Body of pancreas (tissue), 4 donors: Measurements from ENCODE around the gene RNASEH2B. TPM values are rescaled to one million over a fixed set of nuclear protein-coding genes. Genes with fewer than 3 reads are reported as not detected.

Experiments used
- ATAC-seq: fragments of 150-250 bp; one replicate; pipeline ENCODE4 v1.9.1; 2016
- DNase-seq, 4 donors: peaks; one replicate each; pipeline ENCODE4 v3.0.0-alpha.2; 2019
- H3K27ac ChIP-seq, 4 donors: fragments of 200-600 bp; sonication (generic); 1 replicate in 3 of 4; 2 replicates in 1 of 4; pipeline versions ENCODE4 v1.5.1 to v1.6.1; 2016 to 2019; ENCODE audit warnings: mild to moderate bottlenecking in 1 of 4, mixed read lengths in 1 of 4, moderate library complexity in 1 of 4
- H3K27me3 ChIP-seq, 2 donors: fragments of 200-600 bp; sonication (generic); one replicate each; pipeline ENCODE4 v1.6.0; 2016; ENCODE audit warnings: mild to moderate bottlenecking in 1 of 2
- H3K36me3 ChIP-seq, 2 donors: fragments of 200-600 bp; sonication (generic); replicated peaks in 1 of 2; 2 replicates each; pipeline ENCODE4 v1.5.1; 2016; ENCODE audit warnings: low read depth in 2 of 2; ENCODE audit not compliant: insufficient read depth in 1 of 2
- H3K4me1 ChIP-seq: fragments of 200-600 bp; sonication (generic); one replicate; pipeline ENCODE4 v1.6.0; 2016
- H3K4me3 ChIP-seq, 2 donors: fragments of 200-600 bp; sonication (generic); 1 replicate in 1 of 2; 2 replicates in 1 of 2; pipeline ENCODE4 v1.5.1; 2016 to 2019
- H3K9me3 ChIP-seq, 3 donors: fragments of 200-600 bp; sonication (generic); 1 replicate in 2 of 3; 2 replicates in 1 of 3; pipeline ENCODE4 v1.5.1; 2016
- POLR2A ChIP-seq, 3 donors: fragments of 450-650 bp; IDR thresholded peaks; one replicate each; pipeline ENCODE4 v1.6.1; 2016; ENCODE audit warnings: antibody characterized with exemption in 3 of 3, mild to moderate bottlenecking in 2 of 3
- WGBS, 2 donors: methylation state at CpG; one replicate each; pipeline ENCODE4 v1.1.5; 2017; 5-methylcytosine and 5-hydroxymethylcytosine counted together
- intact Hi-C: fragments of 100-400 bp; cut with DNase I; formaldehyde crosslinking; loops from one replicate; pipeline ENCODE4 v1.15.1; 2023
- total RNA-seq, 2 donors: library from RNA; depleted of rRNA; stranded (reverse); fragments of >200 nt; gene quantifications; one replicate each; pipeline ENCODE4 v1.1.0, GENCODE V29; 2016
- TF ChIP-seq, protein P1 (sequence below), 7 experiments: fragments of 450-650 bp in 4 of 7; fragments of 200-600 bp in 3 of 7; sonication (generic) in 3 of 7; IDR thresholded peaks; one replicate each; pipeline ENCODE4 v1.5.1; 2016 to 2019; ENCODE audit warnings: antibody characterized with exemption in 7 of 7

The RNASEH2B gene
- total RNA-seq, 2 donors from 2014 or later: 17.1 to 34.2 TPM

DNA sequence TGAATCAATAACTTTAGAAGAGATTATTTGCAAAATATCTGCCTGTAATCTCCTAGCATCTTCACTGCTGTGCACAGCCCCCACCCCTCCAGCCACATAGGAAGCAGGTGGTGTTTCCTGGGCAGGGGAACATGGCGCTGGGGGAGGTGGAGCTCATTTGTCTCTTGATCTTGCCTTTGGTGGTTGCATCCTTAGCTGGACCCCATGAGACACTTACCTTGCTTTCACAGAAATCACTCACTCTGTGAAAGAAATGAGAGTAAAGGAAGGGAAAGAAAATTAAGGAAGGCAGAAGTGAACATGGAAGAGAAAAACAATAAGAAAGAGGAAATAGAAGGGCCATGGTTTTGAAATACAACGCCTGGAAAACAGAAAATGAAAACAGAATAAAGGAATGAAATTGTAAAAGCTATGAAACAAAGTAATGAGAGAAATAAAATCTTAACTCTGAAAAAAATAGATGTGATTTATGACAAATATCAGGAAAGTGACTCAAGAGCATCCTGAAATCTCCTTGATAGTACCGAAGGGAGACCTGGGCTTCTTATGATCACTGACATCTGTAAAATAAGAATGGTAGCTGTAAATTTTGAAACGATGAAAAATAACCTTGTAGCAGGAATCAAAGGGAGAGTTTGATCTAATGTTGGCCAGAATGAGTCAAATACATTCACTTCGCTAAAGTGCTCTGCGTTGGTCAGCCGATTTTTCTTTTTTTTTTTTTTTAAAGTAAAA lies 17.2 kb upstream of the RNASEH2B start:
- no peaks in the 10 kb centered on the region for H3K9me3 ChIP-seq
- H3K4me1 ChIP-seq: no peaks in the 10 kb centered on the region
- H3K36me3 ChIP-seq: no peaks in the 10 kb centered on the region
- 66 to 75% methylated on average over 7 of the region's 7 CpGs for WGBS, 2 donors
- no peak overlapping the region for H3K27ac ChIP-seq
- H3K27me3 ChIP-seq: no peaks in the 10 kb centered on the region
- ATAC-seq (no peak), DNase-seq (no peak)
- H3K4me3 ChIP-seq: no peak overlapping the region
- TF ChIP-seq, protein P1, sequence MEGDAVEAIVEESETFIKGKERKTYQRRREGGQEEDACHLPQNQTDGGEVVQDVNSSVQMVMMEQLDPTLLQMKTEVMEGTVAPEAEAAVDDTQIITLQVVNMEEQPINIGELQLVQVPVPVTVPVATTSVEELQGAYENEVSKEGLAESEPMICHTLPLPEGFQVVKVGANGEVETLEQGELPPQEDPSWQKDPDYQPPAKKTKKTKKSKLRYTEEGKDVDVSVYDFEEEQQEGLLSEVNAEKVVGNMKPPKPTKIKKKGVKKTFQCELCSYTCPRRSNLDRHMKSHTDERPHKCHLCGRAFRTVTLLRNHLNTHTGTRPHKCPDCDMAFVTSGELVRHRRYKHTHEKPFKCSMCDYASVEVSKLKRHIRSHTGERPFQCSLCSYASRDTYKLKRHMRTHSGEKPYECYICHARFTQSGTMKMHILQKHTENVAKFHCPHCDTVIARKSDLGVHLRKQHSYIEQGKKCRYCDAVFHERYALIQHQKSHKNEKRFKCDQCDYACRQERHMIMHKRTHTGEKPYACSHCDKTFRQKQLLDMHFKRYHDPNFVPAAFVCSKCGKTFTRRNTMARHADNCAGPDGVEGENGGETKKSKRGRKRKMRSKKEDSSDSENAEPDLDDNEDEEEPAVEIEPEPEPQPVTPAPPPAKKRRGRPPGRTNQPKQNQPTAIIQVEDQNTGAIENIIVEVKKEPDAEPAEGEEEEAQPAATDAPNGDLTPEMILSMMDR (IDR thresholded peaks at IDR 0.05): no peak
- no peak for TF ChIP-seq POLR2A (IDR thresholded peaks at IDR 0.05)
- intact Hi-C loops: no loop called here

DNA sequence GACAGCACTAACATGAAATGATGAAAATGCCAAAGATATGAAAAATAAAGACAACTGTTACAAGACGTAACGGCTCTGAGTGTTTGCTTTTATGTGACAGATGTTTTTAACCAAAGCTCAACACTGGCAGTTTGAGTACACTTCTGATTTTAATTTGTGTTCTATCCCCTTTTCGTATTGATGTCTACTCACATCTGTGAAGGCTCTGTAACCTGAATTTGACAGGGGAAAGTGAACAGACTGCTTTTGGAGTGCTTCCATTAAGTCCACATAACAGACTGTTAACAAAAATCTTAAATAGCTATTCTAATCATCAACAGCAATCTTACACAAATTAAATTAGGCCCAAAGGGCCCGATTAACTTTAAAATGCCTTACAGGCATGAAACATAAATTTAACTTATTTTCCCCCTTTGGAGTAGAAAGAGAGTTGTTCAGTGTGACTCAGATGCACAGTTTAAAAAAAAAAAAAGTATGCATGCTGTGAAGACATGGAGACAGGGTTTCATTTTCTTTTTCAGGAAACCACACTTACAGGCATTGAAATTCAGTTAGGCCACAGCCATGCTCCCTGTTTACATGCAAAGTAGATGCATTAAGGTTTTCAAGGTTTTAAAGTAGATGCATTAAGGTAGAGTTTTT lies 16.3 kb upstream of the RNASEH2B start:
- H3K9me3 ChIP-seq: no peaks in the 10 kb centered on the region
- WGBS, 2 donors: 49 to 58% methylated on average over 4 of the region's 4 CpGs
- ATAC-seq (no peak), DNase-seq (no peak)
- no peaks in the 10 kb centered on the region for H3K4me1 ChIP-seq
- no peaks in the 10 kb centered on the region for H3K27me3 ChIP-seq
- TF ChIP-seq POLR2A (IDR thresholded peaks at IDR 0.05): no peak
- TF ChIP-seq, protein P1 (IDR thresholded peaks at IDR 0.05): no peak
- H3K4me3 ChIP-seq: no peak overlapping the region
- H3K27ac ChIP-seq: no peak overlapping the region
- intact Hi-C loops: no loop called here
- H3K36me3 ChIP-seq: no peaks in the 10 kb centered on the region

- Histone ChIP-seq H3K36me3 (no peaks in the 10 kb centered on the region), H3K27me3 (no peaks in the 10 kb centered on the region), H3K9me3 (no peaks in the 10 kb centered on the region), H3K27ac (no peak overlapping the region), H3K4me3 (no peak overlapping the region), H3K4me1 (no peaks in the 10 kb centered on the region)
- WGBS, 2 donors: 90 to 95% methylated on average over 2 of the region's 2 CpGs
- intact Hi-C loops: no loop called here
- no peak for TF ChIP-seq POLR2A (IDR thresholded peaks at IDR 0.05)
- TF ChIP-seq, protein P1 (IDR thresholded peaks at IDR 0.05): no peak
- ATAC-seq: no peak
- no peak for DNase-seq
Observed at GRCh38 chr13:50894012-50894411, 15.6 kb upstream of the RNASEH2B start.

- Histone ChIP-seq H3K4me1 (no peaks in the 10 kb centered on the region), H3K27ac (no peak overlapping the region), H3K36me3 (no peaks in the 10 kb centered on the region), H3K4me3 (no peak overlapping the region), H3K27me3 (no peaks in the 10 kb centered on the region), H3K9me3 (no peaks in the 10 kb centered on the region)
- no peak for DNase-seq
- no peak for ATAC-seq
- intact Hi-C loops: no loop called here
- WGBS, 2 donors: 98% methylated on average over 2 of the region's 2 CpGs
- no peak for TF ChIP-seq POLR2A (IDR thresholded peaks at IDR 0.05)
- TF ChIP-seq, protein P1 (IDR thresholded peaks at IDR 0.05): no peak
Observed at GRCh38 chr13:50894504-50894903, 15.1 kb upstream of the RNASEH2B start.
